Measurements from ENCODE around the gene MPG.

DNA sequence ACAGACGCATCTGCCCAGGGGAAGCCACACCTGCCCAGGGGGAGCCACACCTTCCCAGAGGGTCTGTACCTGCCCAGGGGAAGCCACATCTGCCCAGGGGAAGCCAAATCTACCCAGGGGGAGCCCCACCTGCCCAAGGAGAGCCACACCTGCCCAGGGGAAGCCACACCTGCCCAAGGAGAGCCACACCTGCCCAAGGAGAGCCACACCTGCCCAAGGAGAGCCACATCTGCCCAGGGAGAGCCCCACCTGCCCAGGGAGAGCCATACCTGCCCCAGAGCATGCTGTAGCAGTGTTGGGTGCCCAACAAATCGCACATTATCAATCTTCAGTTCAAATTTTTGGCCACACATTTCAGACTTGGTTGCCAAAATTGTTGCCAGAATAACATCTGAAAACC lies 40.8 kb downstream of the MPG start:
- no peak for TF ChIP-seq EZH2 (IDR thresholded peaks at IDR 0.05; ENCODE audit: borderline replicate concordance, low read depth, low read length, poor library complexity, severe bottlenecking)
- no peak for TF ChIP-seq CTCF (conservative IDR thresholded peaks at IDR 0.05; ENCODE audit: low read depth, low read length)
